Neural cell (in vitro differentiated cells): ENCODE results near the gene OSBPL2. TPM values are rescaled to one million over a fixed set of nuclear protein-coding genes. Genes with fewer than 3 reads are reported as not detected.

Experiments
- H2AFZ ChIP-seq: fragments of 200-600, 300-800 bp; sonication (generic), shearing (Covaris generic); 2 replicates; pipeline ENCODE4 v1.6.0; 2014; ENCODE audit warnings: low read depth, mild to moderate bottlenecking, antibody characterized with exemption, low read length, moderate library complexity
- H3F3A ChIP-seq: fragments of 200-600 bp; shearing (Covaris generic); 2 replicates; pipeline ENCODE4 v1.6.1; 2016; ENCODE audit warnings: mild to moderate bottlenecking, moderate library complexity, mixed read lengths, antibody characterized with exemption, low read length; ENCODE audit not compliant: insufficient read depth, poor library complexity, severe bottlenecking
- H3K27ac ChIP-seq: fragments of 200-600, 300-800 bp; sonication (generic), shearing (Covaris generic); 2 replicates; pipeline ENCODE4 v1.5.1; 2014; ENCODE audit warnings: mild to moderate bottlenecking, low read length, moderate library complexity
- H3K27me3 ChIP-seq: fragments of 300-800, 200-600 bp; sonication (generic), shearing (Covaris generic); 2 replicates; pipeline ENCODE4 v1.6.0; 2014; ENCODE audit warnings: mild to moderate bottlenecking, low read depth, low read length, moderate library complexity; ENCODE audit not compliant: insufficient read depth
- H3K36me3 ChIP-seq: fragments of 300-800, 200-600 bp; sonication (generic), shearing (Covaris generic); 2 replicates; pipeline ENCODE4 v1.5.1; 2014; ENCODE audit warnings: mild to moderate bottlenecking, antibody characterized with exemption, low read length, moderate library complexity; ENCODE audit not compliant: insufficient read depth
- H3K4me2 ChIP-seq: fragments of 300-800, 200-600 bp; sonication (generic), shearing (Covaris generic); 2 replicates; pipeline ENCODE4 v1.6.0; 2014; ENCODE audit warnings: mild to moderate bottlenecking, low read length
- H3K4me3 ChIP-seq: fragments of 300-800, 200-600 bp; sonication (generic), shearing (Covaris generic); 2 replicates; pipeline ENCODE4 v1.5.1; 2014; ENCODE audit warnings: mild to moderate bottlenecking, low read length, moderate library complexity
- H3K79me2 ChIP-seq: fragments of 200-600 bp; shearing (Covaris generic); replicated peaks from 2 replicates; pipeline ENCODE4 v1.6.0; 2014; ENCODE audit warnings: mild to moderate bottlenecking, low read length, moderate library complexity; ENCODE audit not compliant: insufficient read depth
- H3K9ac ChIP-seq: fragments of 300-800, 200-600 bp; sonication (generic), shearing (Covaris generic); 2 replicates; pipeline ENCODE4 v1.6.1; 2016; ENCODE audit warnings: mild to moderate bottlenecking, low read length, mixed read lengths
- H3K9me2 ChIP-seq: fragments of 200-600 bp; shearing (Covaris generic); 2 replicates; pipeline ENCODE4 v1.6.1; 2016; ENCODE audit warnings: mild to moderate bottlenecking, low read length, mixed read lengths; ENCODE audit not compliant: insufficient read depth
- H3K9me3 ChIP-seq: fragments of 200-600, 300-800 bp; sonication (generic), shearing (Covaris generic); 2 replicates; pipeline ENCODE4 v1.6.1; 2016; ENCODE audit warnings: mild to moderate bottlenecking, mixed run types, low read length, moderate library complexity, mixed read lengths
- H4K20me1 ChIP-seq: fragments of 200-600 bp; shearing (Covaris generic); 2 replicates; pipeline ENCODE4 v1.6.1; 2016; ENCODE audit warnings: mild to moderate bottlenecking, mixed run types; ENCODE audit not compliant: insufficient read depth
- EP300 ChIP-seq: fragments of 450-650 bp; conservative IDR thresholded peaks from 2 replicates; pipeline ENCODE4 v1.6.1; 2014; ENCODE audit warnings: antibody characterized with exemption, mild to moderate bottlenecking, moderate library complexity; ENCODE audit not compliant: poor library complexity, severe bottlenecking
- EZH2 ChIP-seq: fragments of 200-600, 300-800 bp; shearing (Covaris generic), sonication (generic); IDR thresholded peaks from 2 replicates; pipeline ENCODE4 v1.6.1; 2014; ENCODE audit warnings: antibody characterized with exemption, low read length, borderline replicate concordance, mild to moderate bottlenecking; ENCODE audit not compliant: insufficient read depth, poor library complexity, severe bottlenecking
- MXI1 ChIP-seq: fragments of 450-650 bp; conservative IDR thresholded peaks from 2 replicates; pipeline ENCODE4 v1.6.1; 2014; ENCODE audit warnings: antibody characterized with exemption, mild to moderate bottlenecking; ENCODE audit not compliant: poor library complexity, severe bottlenecking
- POLR2AphosphoS5 ChIP-seq: IDR thresholded peaks from 2 replicates; pipeline ENCODE4 v1.6.1; 2012
- RAD21 ChIP-seq: fragments of 450-650 bp; conservative IDR thresholded peaks from 2 replicates; pipeline ENCODE4 v1.6.1; 2014; ENCODE audit warnings: antibody characterized with exemption, mild to moderate bottlenecking, moderate library complexity
- SMC3 ChIP-seq: fragments of 450-650 bp; conservative IDR thresholded peaks from 2 replicates; pipeline ENCODE4 v1.6.1; 2014; ENCODE audit warnings: antibody characterized with exemption, mild to moderate bottlenecking, moderate library complexity; ENCODE audit not compliant: poor library complexity
- TAF1 ChIP-seq: IDR thresholded peaks from 2 replicates; pipeline ENCODE4 v1.6.1; 2012; ENCODE audit warnings: low read depth
- polyA plus RNA-seq: library from polyadenylated mRNA; depleted of rRNA; stranded (reverse); fragments of >200 nt; gene quantifications from 2 replicates; pipeline ENCODE4 v1.2.3, GENCODE V29; 2014
- TF ChIP-seq, protein P1 (sequence below): IDR thresholded peaks from 2 replicates; pipeline ENCODE4 v1.6.1; 2012; ENCODE audit warnings: borderline replicate concordance
- TF ChIP-seq, protein P2 (sequence below): fragments of 450-650 bp; IDR thresholded peaks from 2 replicates; pipeline ENCODE4 v1.5.1; 2014; ENCODE audit warnings: antibody characterized with exemption, mild to moderate bottlenecking, moderate library complexity; ENCODE audit not compliant: poor library complexity, severe bottlenecking

The OSBPL2 gene
- polyA plus RNA-seq, 1 donor from 2014 or later, result 41.5 TPM

DNA sequence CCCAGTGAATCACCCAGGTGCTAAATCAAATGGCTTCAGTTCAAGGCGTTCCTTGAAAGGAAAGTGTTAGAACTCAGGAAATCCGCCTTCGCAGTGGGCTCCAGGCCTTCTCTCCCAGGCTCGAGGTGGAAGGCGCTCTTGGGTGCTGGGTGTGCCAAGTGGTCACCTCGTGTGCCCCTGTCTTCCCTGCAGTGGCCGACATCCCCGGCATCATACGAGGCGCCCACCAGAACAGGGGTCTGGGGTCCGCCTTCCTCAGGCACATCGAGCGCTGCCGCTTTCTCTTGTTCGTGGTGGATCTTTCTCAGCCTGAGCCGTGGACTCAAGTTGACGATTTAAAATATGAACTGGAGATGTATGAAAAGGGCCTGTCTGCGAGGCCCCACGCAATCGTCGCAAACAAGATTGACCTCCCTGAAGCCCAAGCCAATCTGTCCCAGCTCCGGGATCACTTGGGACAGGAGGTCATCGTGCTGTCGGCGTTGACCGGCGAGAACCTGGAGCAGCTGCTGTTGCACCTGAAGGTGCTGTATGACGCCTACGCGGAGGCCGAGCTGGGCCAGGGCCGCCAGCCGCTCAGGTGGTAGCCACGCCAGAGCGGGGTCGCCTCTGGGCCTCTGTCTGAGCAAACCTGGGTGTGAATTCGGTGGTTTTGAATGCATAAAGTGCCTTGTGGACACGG is 37.7 kb upstream of the OSBPL2 start:
- no peaks in the 10 kb centered on the region for H3K79me2 ChIP-seq
- H3F3A ChIP-seq, result no peaks in the 10 kb centered on the region
- TF ChIP-seq, protein P1, sequence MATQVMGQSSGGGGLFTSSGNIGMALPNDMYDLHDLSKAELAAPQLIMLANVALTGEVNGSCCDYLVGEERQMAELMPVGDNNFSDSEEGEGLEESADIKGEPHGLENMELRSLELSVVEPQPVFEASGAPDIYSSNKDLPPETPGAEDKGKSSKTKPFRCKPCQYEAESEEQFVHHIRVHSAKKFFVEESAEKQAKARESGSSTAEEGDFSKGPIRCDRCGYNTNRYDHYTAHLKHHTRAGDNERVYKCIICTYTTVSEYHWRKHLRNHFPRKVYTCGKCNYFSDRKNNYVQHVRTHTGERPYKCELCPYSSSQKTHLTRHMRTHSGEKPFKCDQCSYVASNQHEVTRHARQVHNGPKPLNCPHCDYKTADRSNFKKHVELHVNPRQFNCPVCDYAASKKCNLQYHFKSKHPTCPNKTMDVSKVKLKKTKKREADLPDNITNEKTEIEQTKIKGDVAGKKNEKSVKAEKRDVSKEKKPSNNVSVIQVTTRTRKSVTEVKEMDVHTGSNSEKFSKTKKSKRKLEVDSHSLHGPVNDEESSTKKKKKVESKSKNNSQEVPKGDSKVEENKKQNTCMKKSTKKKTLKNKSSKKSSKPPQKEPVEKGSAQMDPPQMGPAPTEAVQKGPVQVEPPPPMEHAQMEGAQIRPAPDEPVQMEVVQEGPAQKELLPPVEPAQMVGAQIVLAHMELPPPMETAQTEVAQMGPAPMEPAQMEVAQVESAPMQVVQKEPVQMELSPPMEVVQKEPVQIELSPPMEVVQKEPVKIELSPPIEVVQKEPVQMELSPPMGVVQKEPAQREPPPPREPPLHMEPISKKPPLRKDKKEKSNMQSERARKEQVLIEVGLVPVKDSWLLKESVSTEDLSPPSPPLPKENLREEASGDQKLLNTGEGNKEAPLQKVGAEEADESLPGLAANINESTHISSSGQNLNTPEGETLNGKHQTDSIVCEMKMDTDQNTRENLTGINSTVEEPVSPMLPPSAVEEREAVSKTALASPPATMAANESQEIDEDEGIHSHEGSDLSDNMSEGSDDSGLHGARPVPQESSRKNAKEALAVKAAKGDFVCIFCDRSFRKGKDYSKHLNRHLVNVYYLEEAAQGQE, result no peak
- TF ChIP-seq EZH2 (no peak), TAF1 (no peak), SMC3 (no peak), MXI1 (no peak), EP300 (no peak), RAD21 (no peak), POLR2AphosphoS5 (no peak)
- TF ChIP-seq, protein P2, sequence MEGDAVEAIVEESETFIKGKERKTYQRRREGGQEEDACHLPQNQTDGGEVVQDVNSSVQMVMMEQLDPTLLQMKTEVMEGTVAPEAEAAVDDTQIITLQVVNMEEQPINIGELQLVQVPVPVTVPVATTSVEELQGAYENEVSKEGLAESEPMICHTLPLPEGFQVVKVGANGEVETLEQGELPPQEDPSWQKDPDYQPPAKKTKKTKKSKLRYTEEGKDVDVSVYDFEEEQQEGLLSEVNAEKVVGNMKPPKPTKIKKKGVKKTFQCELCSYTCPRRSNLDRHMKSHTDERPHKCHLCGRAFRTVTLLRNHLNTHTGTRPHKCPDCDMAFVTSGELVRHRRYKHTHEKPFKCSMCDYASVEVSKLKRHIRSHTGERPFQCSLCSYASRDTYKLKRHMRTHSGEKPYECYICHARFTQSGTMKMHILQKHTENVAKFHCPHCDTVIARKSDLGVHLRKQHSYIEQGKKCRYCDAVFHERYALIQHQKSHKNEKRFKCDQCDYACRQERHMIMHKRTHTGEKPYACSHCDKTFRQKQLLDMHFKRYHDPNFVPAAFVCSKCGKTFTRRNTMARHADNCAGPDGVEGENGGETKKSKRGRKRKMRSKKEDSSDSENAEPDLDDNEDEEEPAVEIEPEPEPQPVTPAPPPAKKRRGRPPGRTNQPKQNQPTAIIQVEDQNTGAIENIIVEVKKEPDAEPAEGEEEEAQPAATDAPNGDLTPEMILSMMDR, result no peak
- H3K27ac ChIP-seq, result no peak overlapping the region
- no peaks in the 10 kb centered on the region for H3K9me3 ChIP-seq
- H3K4me3 ChIP-seq, result no peak overlapping the region
- no peak overlapping the region for H3K9ac ChIP-seq
- no peak overlapping the region for H2AFZ ChIP-seq
- H3K9me2 ChIP-seq, result no peaks in the 10 kb centered on the region
- H3K4me2 ChIP-seq, result no peak overlapping the region
- H4K20me1 ChIP-seq, result no peaks in the 10 kb centered on the region
- H3K36me3 ChIP-seq, result no peaks in the 10 kb centered on the region
- no peaks in the 10 kb centered on the region for H3K27me3 ChIP-seq

DNA sequence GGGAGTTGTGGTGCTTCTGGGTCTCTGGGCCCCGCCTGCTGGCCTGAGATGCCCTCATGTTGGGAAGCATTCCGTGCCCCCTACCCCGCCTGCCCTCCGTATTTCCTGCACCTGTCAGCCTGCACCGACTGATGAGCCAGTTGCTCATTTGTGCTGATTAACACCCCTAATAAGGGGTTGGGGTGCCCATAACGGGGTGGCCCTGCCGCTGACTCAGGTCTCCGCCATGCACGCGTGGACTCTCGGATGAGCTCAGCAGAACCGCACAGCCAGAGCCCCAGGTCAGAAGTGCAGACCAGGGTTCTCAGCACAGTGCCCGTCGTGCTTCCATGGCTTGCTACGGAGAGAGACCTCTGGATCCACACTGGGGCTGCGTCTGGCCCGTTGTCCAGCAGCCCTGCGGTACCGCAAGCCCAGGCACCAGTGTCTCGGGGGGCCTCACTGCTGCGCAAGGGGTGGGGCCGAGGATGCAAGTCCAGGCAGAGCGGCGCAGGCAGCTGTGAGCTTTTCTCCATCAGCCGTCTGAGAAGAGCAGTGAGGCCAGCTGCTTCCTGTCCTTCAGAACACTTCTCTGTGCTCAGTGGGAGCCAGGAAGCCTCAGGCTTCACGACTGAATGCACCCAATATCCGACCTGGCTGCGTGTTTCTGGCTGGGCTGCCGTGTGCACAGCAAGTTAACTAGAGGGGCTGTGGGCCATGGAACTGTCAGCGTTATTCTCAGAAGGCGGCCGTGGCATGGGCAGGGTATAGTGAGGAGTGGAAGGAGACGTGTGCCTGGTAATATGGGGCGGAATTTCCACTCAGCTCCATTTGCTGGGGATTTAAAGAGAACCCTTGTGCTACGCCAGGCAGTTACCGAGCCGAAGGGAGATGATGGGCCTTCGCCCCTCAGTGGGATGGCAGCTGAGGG is 36.9 kb upstream of the OSBPL2 start:
- Histone ChIP-seq H3F3A (no peaks in the 10 kb centered on the region), H3K36me3 (no peaks in the 10 kb centered on the region)

More for the DNA sequence above, 36.9 kb upstream of the OSBPL2 start:
- H3K4me2 ChIP-seq, result no peak overlapping the region
- H4K20me1 ChIP-seq, result no peaks in the 10 kb centered on the region
- H3K9ac ChIP-seq, result no peak overlapping the region
- no peaks in the 10 kb centered on the region for H3K27me3 ChIP-seq
- TF ChIP-seq POLR2AphosphoS5, result no peak
- TF ChIP-seq MXI1, result no peak
- TF ChIP-seq, protein P1, result no peak
- TF ChIP-seq EP300, result no peak
- TF ChIP-seq, protein P2, result no peak
- TF ChIP-seq EZH2, result no peak
- TF ChIP-seq TAF1, result no peak
- no peak for TF ChIP-seq SMC3
- no peak for TF ChIP-seq RAD21
- no peaks in the 10 kb centered on the region for H3K9me3 ChIP-seq
- no peaks in the 10 kb centered on the region for H3K9me2 ChIP-seq
- H3K79me2 ChIP-seq, result no peaks in the 10 kb centered on the region
- H3K27ac ChIP-seq, result no peak overlapping the region
- H2AFZ ChIP-seq, result no peak overlapping the region
- no peak overlapping the region for H3K4me3 ChIP-seq
